Uterus (tissue), 2 donors: ENCODE measurements around the gene CFTR.

Experiments
- POLR2A ChIP-seq, 2 donors: fragments of 450-650 bp; IDR thresholded peaks; one replicate each; pipeline ENCODE4 v1.6.1; 2016; ENCODE audit warnings: antibody characterized with exemption in 2 of 2, mild to moderate bottlenecking in 1 of 2, moderate library complexity in 1 of 2
- TF ChIP-seq, protein P1 (sequence below), 4 experiments: fragments of 200-600 bp in 2 of 4; fragments of 450-650 bp in 2 of 4; sonication (generic) in 2 of 4; IDR thresholded peaks; one replicate each; pipeline ENCODE4 v1.5.1; 2016 to 2019; ENCODE audit warnings: antibody characterized with exemption in 4 of 4, mild to moderate bottlenecking in 2 of 4, moderate library complexity in 1 of 4

DNA sequence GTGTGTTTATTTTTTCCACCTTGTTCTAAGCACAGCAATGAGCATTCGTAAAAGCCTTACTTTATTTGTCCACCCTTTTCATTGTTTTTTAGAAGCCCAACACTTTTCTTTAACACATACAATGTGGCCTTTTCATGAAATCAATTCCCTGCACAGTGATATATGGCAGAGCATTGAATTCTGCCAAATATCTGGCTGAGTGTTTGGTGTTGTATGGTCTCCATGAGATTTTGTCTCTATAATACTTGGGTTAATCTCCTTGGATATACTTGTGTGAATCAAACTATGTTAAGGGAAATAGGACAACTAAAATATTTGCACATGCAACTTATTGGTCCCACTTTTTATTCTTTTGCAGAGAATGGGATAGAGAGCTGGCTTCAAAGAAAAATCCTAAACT is 28.9 kb downstream of the CFTR start:
- no peak for TF ChIP-seq POLR2A (IDR thresholded peaks at IDR 0.05)
- TF ChIP-seq, protein P1, sequence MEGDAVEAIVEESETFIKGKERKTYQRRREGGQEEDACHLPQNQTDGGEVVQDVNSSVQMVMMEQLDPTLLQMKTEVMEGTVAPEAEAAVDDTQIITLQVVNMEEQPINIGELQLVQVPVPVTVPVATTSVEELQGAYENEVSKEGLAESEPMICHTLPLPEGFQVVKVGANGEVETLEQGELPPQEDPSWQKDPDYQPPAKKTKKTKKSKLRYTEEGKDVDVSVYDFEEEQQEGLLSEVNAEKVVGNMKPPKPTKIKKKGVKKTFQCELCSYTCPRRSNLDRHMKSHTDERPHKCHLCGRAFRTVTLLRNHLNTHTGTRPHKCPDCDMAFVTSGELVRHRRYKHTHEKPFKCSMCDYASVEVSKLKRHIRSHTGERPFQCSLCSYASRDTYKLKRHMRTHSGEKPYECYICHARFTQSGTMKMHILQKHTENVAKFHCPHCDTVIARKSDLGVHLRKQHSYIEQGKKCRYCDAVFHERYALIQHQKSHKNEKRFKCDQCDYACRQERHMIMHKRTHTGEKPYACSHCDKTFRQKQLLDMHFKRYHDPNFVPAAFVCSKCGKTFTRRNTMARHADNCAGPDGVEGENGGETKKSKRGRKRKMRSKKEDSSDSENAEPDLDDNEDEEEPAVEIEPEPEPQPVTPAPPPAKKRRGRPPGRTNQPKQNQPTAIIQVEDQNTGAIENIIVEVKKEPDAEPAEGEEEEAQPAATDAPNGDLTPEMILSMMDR (IDR thresholded peaks at IDR 0.05): no peak
